MCF 10A (cell line): ENCODE data around the gene RCE1. TPM values are rescaled to one million over a fixed set of nuclear protein-coding genes. Genes with fewer than 3 reads are reported as not detected.
A peak's percentile ranks its signal among the peaks of the same experiment; 100 is the strongest.

Experiments
- BruUV-seq: library from RNA; stranded (reverse); fragments of 400-500 nt; replicated peaks from 2 replicates; lab custom pipeline; 2021; lab: Mats Ljungman, UMichigan
- CTCF ChIA-PET: fragments of 300-600 bp; sonication (Branson Sonifier 250); formaldehyde crosslinking; extraction: SDS; loops from one replicate; lab custom pipeline; 2021; ENCODE audit warnings: antibody characterized with exemption, inconsistent platforms; lab: Yijun Ruan, JAX
- POLR2A ChIA-PET: fragments of 300-600, 350-650 bp; sonication (Branson Sonifier 250); formaldehyde crosslinking; extraction: SDS; loops from one replicate; lab custom pipeline; 2020; ENCODE audit warnings: antibody characterized with exemption, inconsistent platforms; lab: Yijun Ruan, JAX
- DNase-seq: peaks from one replicate; pipeline ENCODE4 v3.0.0-alpha.2; 2018; ENCODE audit not compliant: unreplicated experiment
- H3K27ac Mint-ChIP-seq: one replicate; pipeline ENCODE4 v1.8.0; 2022; ENCODE audit warnings: mild to moderate bottlenecking, low read depth, mixed read lengths; ENCODE audit not compliant: unreplicated experiment
- H3K27me3 Mint-ChIP-seq: one replicate; pipeline ENCODE4 v1.8.0; 2022; ENCODE audit warnings: mixed read lengths; ENCODE audit not compliant: insufficient read depth, unreplicated experiment
- H3K36me3 Mint-ChIP-seq: one replicate; pipeline ENCODE4 v1.8.0; 2022; ENCODE audit warnings: mild to moderate bottlenecking, moderate library complexity, mixed read lengths; ENCODE audit not compliant: insufficient read depth, unreplicated experiment
- H3K4me1 Mint-ChIP-seq: one replicate; pipeline ENCODE4 v1.8.0; 2022; ENCODE audit warnings: mixed read lengths; ENCODE audit not compliant: insufficient read depth, unreplicated experiment
- H3K4me3 Mint-ChIP-seq: one replicate; pipeline ENCODE4 v1.8.0; 2022; ENCODE audit warnings: mild to moderate bottlenecking, moderate library complexity, mixed read lengths; ENCODE audit not compliant: unreplicated experiment
- H3K9me3 Mint-ChIP-seq: one replicate; pipeline ENCODE4 v1.8.0; 2022; ENCODE audit warnings: mixed read lengths; ENCODE audit not compliant: unreplicated experiment
- CTCF ChIP-seq: fragments of 200-600 bp; IDR thresholded peaks from one replicate; pipeline ENCODE4 v1.8.0; 2022; ENCODE audit warnings: antibody characterized with exemption, mild to moderate bottlenecking; ENCODE audit not compliant: unreplicated experiment
- intact Hi-C: fragments of 100-400 bp; cut with micrococcal nuclease; formaldehyde crosslinking; loops from 2 replicates; pipeline ENCODE4 v1.14.1; 2022
- total RNA-seq: library from RNA; stranded (reverse); gene quantifications from 2 replicates; pipeline ENCODE4 v1.2.3, GENCODE V29; 2022

The RCE1 gene
- total RNA-seq, 1 experiment from 2014 or later, result 23.3 TPM

- H3K4me3 Mint-ChIP-seq, result no peak overlapping the region
- H3K9me3 Mint-ChIP-seq, result no peaks in the 10 kb centered on the region
- intact Hi-C loops, result no loop called here
- no peak for TF ChIP-seq CTCF
- H3K27me3 Mint-ChIP-seq, result no peaks in the 10 kb centered on the region
- H3K27ac Mint-ChIP-seq, result no peak overlapping the region
- POLR2A ChIA-PET, result interaction anchor here (1.0 kb wide), 1 partner anchor 111 kb away, joined by 4 read pairs; no protein-coding TSS in a partner anchor
- CTCF ChIA-PET, result interaction anchor here (1.0 kb wide), 1 partner anchor 16 kb away, joined by 3 read pairs; no protein-coding TSS in a partner anchor
- DNase-seq, result no peak
- H3K4me1 Mint-ChIP-seq, result no peaks in the 10 kb centered on the region
- peaks cover 41% of the 10 kb centered on the region for H3K36me3 Mint-ChIP-seq
- no TSS peak for BruUV-seq
These were observed 22.8 kb downstream of the RCE1 start for GRCh38 chr11:66866007-66866406.

- TF ChIP-seq CTCF, result no peak
- intact Hi-C loops, result no loop called here
- no TSS peak for BruUV-seq
- ChIA-PET POLR2A (interaction anchor here (1.0 kb wide), 1 partner anchor 11 kb away, joined by 4 read pairs; no protein-coding TSS in a partner anchor), CTCF (interaction anchor here (0.6 to 1.0 kb wide), 3 partner anchors 15 to 446 kb away, joined by 3 to 4 read pairs (median 3); no protein-coding TSS in a partner anchor)
- no peaks in the 10 kb centered on the region for H3K27me3 Mint-ChIP-seq
- H3K36me3 Mint-ChIP-seq, result peaks cover 36% of the 10 kb centered on the region
- no peaks in the 10 kb centered on the region for H3K9me3 Mint-ChIP-seq
- DNase-seq, result no peak
- no peaks in the 10 kb centered on the region for H3K4me1 Mint-ChIP-seq
- H3K4me3 Mint-ChIP-seq, result no peak overlapping the region
- no peak overlapping the region for H3K27ac Mint-ChIP-seq
These were observed 23.3 kb downstream of the RCE1 start for GRCh38 chr11:66866511-66866986.

- H3K4me1 Mint-ChIP-seq, result no peaks in the 10 kb centered on the region
- intact Hi-C loops, result no loop called here
- TF ChIP-seq CTCF, result no peak
- peak overlapping the region; percentile 12 for H3K27ac Mint-ChIP-seq
- no peak for DNase-seq
- ChIA-PET CTCF (interaction anchor here (0.6 kb wide), 1 partner anchor 447 kb away, joined by 3 read pairs; no protein-coding TSS in a partner anchor), POLR2A (interaction anchor here (1.0 kb wide), 1 partner anchor 12 kb away, joined by 4 read pairs; no protein-coding TSS in a partner anchor)
- no TSS peak for BruUV-seq
- no peaks in the 10 kb centered on the region for H3K9me3 Mint-ChIP-seq
- peaks cover 33% of the 10 kb centered on the region for H3K36me3 Mint-ChIP-seq
- H3K27me3 Mint-ChIP-seq, result no peaks in the 10 kb centered on the region
- no peak overlapping the region for H3K4me3 Mint-ChIP-seq
These were observed 24.3 kb downstream of the RCE1 start for GRCh38 chr11:66867425-66868040.

GRCh38 chr11:66868082-66868725 lies 25.0 kb downstream of the RCE1 start:
- Mint-ChIP-seq H3K9me3 (no peaks in the 10 kb centered on the region), H3K27ac (peak overlapping the region; percentile 12), H3K36me3 (peaks cover 26% of the 10 kb centered on the region), H3K4me1 (no peaks in the 10 kb centered on the region), H3K4me3 (no peak overlapping the region), H3K27me3 (no peaks in the 10 kb centered on the region)
- POLR2A ChIA-PET, result interaction anchor here (0.6 kb wide), 1 partner anchor 722 kb away, joined by 3 read pairs; no protein-coding TSS in a partner anchor
- TF ChIP-seq CTCF, result no peak
- no peak for DNase-seq
- no TSS peak for BruUV-seq
- intact Hi-C loops, result no loop called here
- CTCF ChIA-PET, result no interaction called here
